ENCODE data around the gene TRAF3IP1.

GRCh38 chr2:238345297-238345968 is 25.1 kb downstream of the TRAF3IP1 start:
- TF ChIP-seq TAF1 (IDR thresholded peaks at IDR 0.05; ENCODE audit: low read depth, low read length) (no peak), POLR2A (IDR thresholded peaks at IDR 0.05; ENCODE audit: low read depth, low read length) (no peak), SPI1 (IDR thresholded peaks at IDR 0.05; ENCODE audit: low read depth, low read length) (no peak), POLR2AphosphoS5 (IDR thresholded peaks at IDR 0.05; ENCODE audit: low read depth, low read length) (no peak)
